Mucosa of descending colon (tissue), 3 donors: ENCODE data around the gene KCND3. TPM values are rescaled to one million over a fixed set of nuclear protein-coding genes. Genes with fewer than 3 reads are reported as not detected.

Experiments
- ATAC-seq: fragments of 200-7000 bp; cut with Tn5 transposase; one replicate; pipeline ENCODE4 v1.9.1; 2020; ENCODE audit warnings: mild to moderate bottlenecking, moderate library complexity
- DNase-seq, 3 donors: peaks; one replicate each; pipeline ENCODE4 v3.0.0-alpha.2; 2020
- H3K36me3 ChIP-seq: fragments of 200-600 bp; one replicate; pipeline ENCODE4 v1.8.0; 2021; ENCODE audit warnings: low read depth, mild to moderate bottlenecking
- H3K4me1 ChIP-seq: fragments of 200-600 bp; one replicate; pipeline ENCODE4 v1.8.0; 2021; ENCODE audit warnings: low read depth, mild to moderate bottlenecking
- H3K4me3 ChIP-seq: fragments of 200-600 bp; one replicate; pipeline ENCODE4 v1.8.0; 2021; ENCODE audit warnings: mild to moderate bottlenecking
- H3K9me3 ChIP-seq: fragments of 200-600 bp; one replicate; pipeline ENCODE4 v1.8.0; 2021; ENCODE audit warnings: mild to moderate bottlenecking
- intact Hi-C, 2 donors: fragments of 100-400 bp; cut with DNase I in 1 of 2; cut with micrococcal nuclease in 1 of 2; formaldehyde crosslinking; loops; one replicate each; pipeline versions ENCODE4 v1.11.0 to v1.11.1; 2022; cut with DNase I, micrococcal nuclease
- total RNA-seq, 3 donors: library from RNA; stranded (reverse); fragmentation: NEBNext Ultra II Directional in 2 of 3; extraction: Animal tissue kit (Norgen Biotek cat#: 25700) in 2 of 3; gene quantifications; one replicate each; pipeline versions ENCODE4 v1.2.1 to v1.2.4, GENCODE V29; 2021 to 2023
- TF ChIP-seq, protein P1 (sequence below): fragments of 200-600 bp; IDR thresholded peaks from one replicate; pipeline ENCODE4 v1.8.0; 2022; ENCODE audit warnings: antibody characterized with exemption, mild to moderate bottlenecking
- donor health status: DM: no; HTN: no; CAD: no; lungs with moderate emphysema.
- donor health status: DM: no; HTN: no; CAD: no.
- donor health status: DM: no; HTN: yes; CAD: no.

The KCND3 gene
- total RNA-seq, 3 donors from 2014 or later = 1.2 to 10.3 (median 5.5) TPM

GRCh38 chr1:111971396-111971795, 18.1 kb downstream of the KCND3 start:
- ATAC-seq (no peak), DNase-seq (no peak)
- H3K36me3 ChIP-seq = no peaks in the 10 kb centered on the region
- no peak overlapping the region for H3K4me3 ChIP-seq
- H3K4me1 ChIP-seq = no peaks in the 10 kb centered on the region
- no peaks in the 10 kb centered on the region for H3K9me3 ChIP-seq
- TF ChIP-seq, protein P1, sequence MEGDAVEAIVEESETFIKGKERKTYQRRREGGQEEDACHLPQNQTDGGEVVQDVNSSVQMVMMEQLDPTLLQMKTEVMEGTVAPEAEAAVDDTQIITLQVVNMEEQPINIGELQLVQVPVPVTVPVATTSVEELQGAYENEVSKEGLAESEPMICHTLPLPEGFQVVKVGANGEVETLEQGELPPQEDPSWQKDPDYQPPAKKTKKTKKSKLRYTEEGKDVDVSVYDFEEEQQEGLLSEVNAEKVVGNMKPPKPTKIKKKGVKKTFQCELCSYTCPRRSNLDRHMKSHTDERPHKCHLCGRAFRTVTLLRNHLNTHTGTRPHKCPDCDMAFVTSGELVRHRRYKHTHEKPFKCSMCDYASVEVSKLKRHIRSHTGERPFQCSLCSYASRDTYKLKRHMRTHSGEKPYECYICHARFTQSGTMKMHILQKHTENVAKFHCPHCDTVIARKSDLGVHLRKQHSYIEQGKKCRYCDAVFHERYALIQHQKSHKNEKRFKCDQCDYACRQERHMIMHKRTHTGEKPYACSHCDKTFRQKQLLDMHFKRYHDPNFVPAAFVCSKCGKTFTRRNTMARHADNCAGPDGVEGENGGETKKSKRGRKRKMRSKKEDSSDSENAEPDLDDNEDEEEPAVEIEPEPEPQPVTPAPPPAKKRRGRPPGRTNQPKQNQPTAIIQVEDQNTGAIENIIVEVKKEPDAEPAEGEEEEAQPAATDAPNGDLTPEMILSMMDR = no peak
- intact Hi-C loops = no loop called here

DNA sequence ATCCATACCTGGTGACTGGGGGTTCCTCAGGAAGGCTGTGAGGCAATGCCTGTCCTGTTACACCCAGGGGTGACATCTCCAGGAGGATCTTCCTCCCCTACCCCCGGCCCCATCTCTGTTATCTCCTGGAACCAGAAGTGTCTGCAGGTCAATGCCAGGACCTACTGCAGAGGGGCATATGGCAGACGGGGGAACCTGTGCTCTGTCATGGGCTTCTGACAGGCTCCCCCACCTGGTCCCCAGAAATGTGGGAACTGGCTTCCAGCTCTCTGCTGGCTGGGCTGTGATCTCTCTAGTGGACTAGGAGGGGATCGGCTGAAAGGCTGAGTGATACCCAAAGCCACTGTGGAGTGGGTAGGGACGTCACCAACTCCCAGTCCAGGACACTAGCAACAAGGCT, 21.0 kb downstream of the KCND3 start:
- DNase-seq = no peak
- intact Hi-C loops = no loop called here
- TF ChIP-seq, protein P1 = no peak
- no peak for ATAC-seq
- H3K4me1 ChIP-seq = no peaks in the 10 kb centered on the region
- no peaks in the 10 kb centered on the region for H3K9me3 ChIP-seq
- no peaks in the 10 kb centered on the region for H3K36me3 ChIP-seq
- H3K4me3 ChIP-seq = no peak overlapping the region

DNA sequence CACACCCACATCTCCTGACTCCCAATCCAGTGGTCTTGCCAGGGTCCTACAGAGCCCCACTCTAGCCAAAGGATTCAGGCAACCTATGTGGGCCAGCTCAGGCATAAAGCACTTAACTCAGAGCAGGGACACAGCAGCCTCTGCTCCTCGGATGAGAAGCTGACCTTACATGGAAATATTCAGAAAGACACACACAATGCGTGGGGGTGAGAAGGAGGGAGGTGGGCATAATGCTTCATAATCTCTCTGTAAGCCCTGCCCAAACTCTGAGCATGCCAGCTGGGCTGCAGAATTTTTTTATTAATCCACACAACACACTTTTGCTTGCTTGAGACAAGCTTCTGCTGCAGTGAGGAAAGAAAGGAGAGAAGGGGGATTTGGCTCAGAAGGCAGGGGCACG, 21.6 kb downstream of the KCND3 start:
- intact Hi-C loops = no loop called here
- ATAC-seq (no peak), DNase-seq (no peak)
- TF ChIP-seq, protein P1 = no peak
- Histone ChIP-seq H3K36me3 (no peaks in the 10 kb centered on the region), H3K4me3 (no peak overlapping the region), H3K4me1 (no peaks in the 10 kb centered on the region), H3K9me3 (no peaks in the 10 kb centered on the region)

DNA sequence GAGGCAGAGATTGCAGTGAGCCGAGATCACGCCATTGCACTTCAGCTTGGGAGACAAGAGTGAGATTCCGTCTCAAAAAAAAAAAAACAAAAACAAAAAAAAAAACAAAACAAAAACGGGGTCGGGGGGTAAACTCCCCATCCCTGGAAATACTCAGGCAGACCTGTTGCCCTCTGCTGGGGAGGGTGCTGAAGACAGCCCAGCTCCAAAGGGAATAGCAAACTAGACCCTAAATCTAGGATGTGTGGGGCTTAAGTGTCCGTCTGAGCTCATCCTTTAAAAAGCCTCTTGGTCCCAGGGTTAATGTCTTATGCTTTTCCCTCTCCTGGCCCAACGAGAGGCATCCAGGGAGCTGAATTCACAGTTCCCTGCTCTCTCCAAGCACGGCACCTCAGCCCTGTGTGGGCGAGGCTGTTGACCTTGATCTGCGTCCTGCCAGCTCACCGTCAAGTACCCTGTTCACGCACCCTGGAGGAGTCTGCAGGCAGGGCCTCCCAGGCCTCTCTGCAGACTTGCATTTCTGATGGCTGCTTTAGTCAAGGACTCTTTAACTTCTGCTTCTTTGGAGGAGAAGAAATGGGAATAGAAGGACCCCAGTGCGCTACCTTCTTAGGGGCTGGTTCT, 22.3 kb downstream of the KCND3 start:
- Histone ChIP-seq H3K4me1 (no peaks in the 10 kb centered on the region), H3K4me3 (no peak overlapping the region), H3K9me3 (no peaks in the 10 kb centered on the region), H3K36me3 (no peaks in the 10 kb centered on the region)
- intact Hi-C loops = no loop called here
- DNase-seq (no peak), ATAC-seq (no peak)
- TF ChIP-seq, protein P1 = no peak

DNA sequence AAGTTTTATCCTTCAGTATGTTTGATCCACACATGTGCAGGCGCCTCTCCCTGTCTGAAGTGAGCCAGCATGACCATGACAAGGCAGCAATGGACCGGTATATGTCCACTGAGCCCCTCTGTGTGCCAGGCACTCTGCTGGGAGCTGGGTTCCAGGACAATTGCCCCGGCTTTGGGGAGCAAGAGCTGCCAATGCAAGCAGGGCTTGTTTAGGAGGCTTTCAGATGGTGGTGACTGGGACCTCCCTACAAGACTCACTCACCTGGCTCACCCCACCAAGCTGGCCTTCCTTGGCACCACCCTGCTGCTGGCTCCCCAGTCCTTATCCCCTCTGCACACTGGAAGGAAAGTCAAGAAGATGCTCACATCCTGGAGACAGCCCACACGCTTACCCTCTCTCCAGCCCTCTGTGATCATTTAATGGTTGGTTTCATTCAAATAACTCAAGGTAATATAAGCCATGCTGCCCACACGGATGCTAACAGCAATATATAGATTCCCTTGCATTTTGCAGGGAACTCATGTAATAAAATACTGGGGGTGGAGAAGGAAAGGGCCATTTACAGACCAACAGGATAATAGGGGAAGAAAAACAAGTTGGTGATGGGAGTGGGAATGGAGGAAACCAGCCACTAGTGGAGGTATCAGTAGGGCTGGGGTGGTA, 23.6 kb downstream of the KCND3 start:
- intact Hi-C loops = no loop called here
- DNase-seq (no peak), ATAC-seq (no peak)
- Histone ChIP-seq H3K4me3 (no peak overlapping the region), H3K4me1 (no peaks in the 10 kb centered on the region), H3K36me3 (no peaks in the 10 kb centered on the region), H3K9me3 (no peaks in the 10 kb centered on the region)
- TF ChIP-seq, protein P1 = no peak
